Measurements from ENCODE around the gene RAC3.

DNA sequence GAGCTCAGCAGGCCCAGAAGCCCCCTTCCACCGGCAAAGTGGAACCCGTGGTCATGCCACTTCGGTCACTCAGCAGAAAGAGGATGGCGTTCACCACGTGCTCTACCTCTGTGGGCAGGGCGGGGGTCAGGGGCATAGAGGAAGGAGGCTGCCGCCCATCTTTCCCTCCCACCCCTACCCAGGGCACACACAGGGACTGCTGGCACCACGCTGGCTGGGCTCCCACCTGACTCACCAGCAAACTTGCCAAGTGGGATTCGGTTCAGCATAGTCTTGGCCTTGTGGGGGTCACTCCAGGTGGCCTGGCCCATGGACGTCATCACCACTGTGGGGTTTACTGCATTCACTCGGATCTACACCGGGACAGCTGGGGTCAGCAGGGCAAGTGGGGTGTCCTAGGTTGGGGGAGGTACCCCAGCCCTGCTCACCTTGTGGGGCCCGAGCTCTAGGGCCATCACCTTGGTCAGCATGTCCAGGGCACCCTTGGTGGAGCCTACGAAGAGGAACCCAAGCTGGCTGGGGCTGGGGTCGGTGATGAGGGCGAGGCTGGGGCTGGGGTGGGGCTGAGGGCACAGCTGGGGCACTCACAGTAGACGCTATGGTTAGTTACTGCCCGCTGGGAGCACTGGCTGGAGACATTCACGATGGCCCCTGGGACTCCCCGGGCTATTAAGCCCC, 4.6 kb downstream of the RAC3 start:
- TF ChIP-seq, protein P1, sequence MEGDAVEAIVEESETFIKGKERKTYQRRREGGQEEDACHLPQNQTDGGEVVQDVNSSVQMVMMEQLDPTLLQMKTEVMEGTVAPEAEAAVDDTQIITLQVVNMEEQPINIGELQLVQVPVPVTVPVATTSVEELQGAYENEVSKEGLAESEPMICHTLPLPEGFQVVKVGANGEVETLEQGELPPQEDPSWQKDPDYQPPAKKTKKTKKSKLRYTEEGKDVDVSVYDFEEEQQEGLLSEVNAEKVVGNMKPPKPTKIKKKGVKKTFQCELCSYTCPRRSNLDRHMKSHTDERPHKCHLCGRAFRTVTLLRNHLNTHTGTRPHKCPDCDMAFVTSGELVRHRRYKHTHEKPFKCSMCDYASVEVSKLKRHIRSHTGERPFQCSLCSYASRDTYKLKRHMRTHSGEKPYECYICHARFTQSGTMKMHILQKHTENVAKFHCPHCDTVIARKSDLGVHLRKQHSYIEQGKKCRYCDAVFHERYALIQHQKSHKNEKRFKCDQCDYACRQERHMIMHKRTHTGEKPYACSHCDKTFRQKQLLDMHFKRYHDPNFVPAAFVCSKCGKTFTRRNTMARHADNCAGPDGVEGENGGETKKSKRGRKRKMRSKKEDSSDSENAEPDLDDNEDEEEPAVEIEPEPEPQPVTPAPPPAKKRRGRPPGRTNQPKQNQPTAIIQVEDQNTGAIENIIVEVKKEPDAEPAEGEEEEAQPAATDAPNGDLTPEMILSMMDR (IDR thresholded peaks at IDR 0.05; ENCODE audit: borderline replicate concordance, extremely low read depth, low read length, poor library complexity, severe bottlenecking): no peak
- no peak for TF ChIP-seq EZH2 (IDR thresholded peaks at IDR 0.05; ENCODE audit: borderline replicate concordance, low read depth, low read length, severe bottlenecking)

Measured in DND-41 (cell line).